ENCODE data around the gene COLGALT1.

Gene COLGALT1

GRCh38 chr19:17601683-17602082 lies 46.2 kb downstream of the COLGALT1 start:
- no peak for DNase-seq (ENCODE audit: low read depth)
- TF ChIP-seq CTCF (conservative IDR thresholded peaks at IDR 0.05; ENCODE audit: low read depth, low read length) = no peak
- H3K4me3 ChIP-seq (ENCODE audit: low read depth, low read length) = no peak overlapping the region

- no peak for DNase-seq (ENCODE audit: low read depth)
- no peak for TF ChIP-seq CTCF (conservative IDR thresholded peaks at IDR 0.05; ENCODE audit: low read depth, low read length)
- H3K4me3 ChIP-seq (ENCODE audit: low read depth, low read length) = no peak overlapping the region
These were observed 46.8 kb downstream of the COLGALT1 start for GRCh38 chr19:17602217-17602616.

GRCh38 chr19:17602872-17603510 lies 47.5 kb downstream of the COLGALT1 start:
- H3K4me3 ChIP-seq (ENCODE audit: low read depth, low read length) = no peak overlapping the region
- DNase-seq (ENCODE audit: low read depth) = no peak
- TF ChIP-seq CTCF (conservative IDR thresholded peaks at IDR 0.05; ENCODE audit: low read depth, low read length) = no peak

GRCh38 chr19:17604372-17605025 lies 49.0 kb downstream of the COLGALT1 start:
- H3K4me3 ChIP-seq (ENCODE audit: low read depth, low read length) = no peak overlapping the region
- TF ChIP-seq CTCF (conservative IDR thresholded peaks at IDR 0.05; ENCODE audit: low read depth, low read length) = no peak
- no peak for DNase-seq (ENCODE audit: low read depth)

GRCh38 chr19:17605117-17605516 lies 49.7 kb downstream of the COLGALT1 start:
- no peak overlapping the region for H3K4me3 ChIP-seq (ENCODE audit: low read depth, low read length)
- TF ChIP-seq CTCF (conservative IDR thresholded peaks at IDR 0.05; ENCODE audit: low read depth, low read length) = no peak
- DNase-seq (ENCODE audit: low read depth) = no peak

- peak; percentile 79 for DNase-seq (ENCODE audit: low read depth)
- peak; percentile 41 for TF ChIP-seq CTCF (conservative IDR thresholded peaks at IDR 0.05; ENCODE audit: low read depth, low read length)
- H3K4me3 ChIP-seq (ENCODE audit: low read depth, low read length) = peak overlapping the region; percentile 46
These were observed 50.5 kb downstream of the COLGALT1 start for GRCh38 chr19:17605761-17606589.

Data from choroid plexus epithelial cell (primary cell).